Activated CD8-positive, alpha-beta T cell treated with anti-CD3 and anti-CD28 coated beads, Interleukin-2, amount 10 ng/mL, durations not matched to agents 7 days and 5 days (primary cell): Measurements from ENCODE around the gene CDH4. TPM values are rescaled to one million over a fixed set of nuclear protein-coding genes. Genes with fewer than 3 reads are reported as not detected.

ENCODE experiments used
- ATAC-seq: fragments of 150-1000 bp; cut with Tn5 transposase; one replicate; pipeline ENCODE4 v1.10.0; 2021; ENCODE audit warnings: moderate library complexity
- CTCF ChIA-PET: fragments of 350-600 bp; sonication (Branson Sonifier 250); formaldehyde crosslinking; loops from one replicate; lab custom pipeline; 2021; ENCODE audit warnings: antibody characterized with exemption; lab: Charles Lee
- POLR2A ChIA-PET: fragments of 350-600 bp; sonication (Branson Sonifier 250); formaldehyde crosslinking; loops from one replicate; lab custom pipeline; 2021; ENCODE audit warnings: antibody characterized with exemption; lab: Charles Lee
- DNase-seq: peaks from one replicate; pipeline ENCODE4 v3.0.0-alpha.2; 2020
- H3K27ac Mint-ChIP-seq: one replicate; pipeline ENCODE4 v1.8.0; 2021; ENCODE audit warnings: mild to moderate bottlenecking, mixed read lengths
- H3K27me3 Mint-ChIP-seq: one replicate; pipeline ENCODE4 v1.8.0; 2021; ENCODE audit warnings: low read depth, mixed read lengths
- H3K36me3 Mint-ChIP-seq: one replicate; pipeline ENCODE4 v1.8.0; 2021; ENCODE audit warnings: low read depth, mixed read lengths
- H3K4me1 Mint-ChIP-seq: one replicate; pipeline ENCODE4 v1.8.0; 2021; ENCODE audit warnings: low read depth, mixed read lengths
- H3K4me3 Mint-ChIP-seq: one replicate; pipeline ENCODE4 v1.8.0; 2021; ENCODE audit warnings: mild to moderate bottlenecking, mixed read lengths
- H3K9me3 Mint-ChIP-seq: one replicate; pipeline ENCODE4 v1.8.0; 2022; ENCODE audit warnings: mixed read lengths; ENCODE audit not compliant: insufficient read depth
- total RNA-seq, 2 experiments: library from RNA; stranded (reverse); gene quantifications; one replicate each; pipeline ENCODE4 v1.2.3, GENCODE V29; 2021

CDH4 gene
- total RNA-seq, 2 experiments from 2014 or later, result 0.05 to 0.13 TPM

DNA sequence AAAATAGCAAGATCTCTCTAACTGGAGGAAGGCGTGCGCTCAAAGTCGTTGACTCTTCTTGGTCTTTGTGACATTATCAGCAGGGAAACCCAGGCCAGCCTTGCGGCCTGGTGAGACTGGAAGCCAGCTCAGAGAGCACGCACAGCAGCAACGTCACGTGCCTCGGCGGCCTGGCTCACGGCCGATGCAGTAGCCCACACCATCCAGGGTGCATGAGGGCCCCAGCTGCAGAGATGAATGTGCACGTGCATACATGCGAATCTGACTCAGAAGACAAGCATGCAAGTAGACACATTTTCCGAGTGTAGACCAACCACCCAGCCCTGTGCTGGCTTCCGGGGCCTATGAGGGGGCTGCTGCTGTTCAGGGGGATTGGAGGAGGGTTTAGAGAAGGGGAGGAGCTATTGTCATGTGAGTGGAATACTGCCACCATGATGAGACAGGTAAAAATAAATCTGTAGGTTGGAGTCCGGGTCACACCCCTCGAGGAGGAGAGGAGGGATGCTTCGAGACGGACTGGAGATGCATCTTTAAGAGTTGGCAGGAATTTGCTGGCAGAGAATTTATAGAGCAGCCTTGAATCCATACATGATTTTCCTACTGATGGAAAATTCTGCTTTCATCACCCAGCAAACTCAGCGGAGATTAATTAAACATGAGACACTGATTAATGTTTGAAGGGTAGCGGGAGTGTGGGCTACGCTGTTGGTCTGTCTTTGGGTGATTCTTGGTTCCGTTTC, 388.2 kb downstream of the CDH4 start:
- Mint-ChIP-seq H3K4me1 (no peaks in the 10 kb centered on the region), H3K4me3 (no peak overlapping the region), H3K36me3 (no peaks in the 10 kb centered on the region), H3K27me3 (no peaks in the 10 kb centered on the region), H3K9me3 (no peaks in the 10 kb centered on the region), H3K27ac (no peak overlapping the region)
- no peak for ATAC-seq
- POLR2A ChIA-PET, result no interaction called here
- no peak for DNase-seq
- CTCF ChIA-PET, result no interaction called here

DNA sequence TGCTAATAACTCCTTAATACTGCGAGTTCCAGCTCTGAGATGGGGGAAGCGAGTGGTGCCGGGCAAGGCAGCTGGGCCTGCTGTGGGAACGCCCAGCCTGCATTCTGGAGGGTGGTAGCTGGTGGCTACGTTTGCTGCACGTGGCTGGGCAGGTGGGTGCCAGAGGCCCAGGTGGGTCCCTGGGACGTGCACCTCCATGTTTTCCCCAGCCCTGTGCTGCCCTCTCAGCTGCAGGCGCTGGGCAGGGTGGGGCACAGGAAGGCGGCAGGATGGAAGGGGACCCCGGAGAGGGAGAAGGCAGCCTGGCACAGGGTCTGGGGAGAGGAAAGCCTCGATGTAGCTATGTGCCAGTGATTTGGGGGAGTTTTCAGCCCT, 388.8 kb downstream of the CDH4 start:
- H3K9me3 Mint-ChIP-seq, result no peaks in the 10 kb centered on the region
- no peaks in the 10 kb centered on the region for H3K4me1 Mint-ChIP-seq
- DNase-seq (no peak), ATAC-seq (no peak)
- no peaks in the 10 kb centered on the region for H3K27me3 Mint-ChIP-seq
- ChIA-PET CTCF (no interaction called here), POLR2A (no interaction called here)
- H3K4me3 Mint-ChIP-seq, result no peak overlapping the region
- no peaks in the 10 kb centered on the region for H3K36me3 Mint-ChIP-seq
- H3K27ac Mint-ChIP-seq, result no peak overlapping the region

DNA sequence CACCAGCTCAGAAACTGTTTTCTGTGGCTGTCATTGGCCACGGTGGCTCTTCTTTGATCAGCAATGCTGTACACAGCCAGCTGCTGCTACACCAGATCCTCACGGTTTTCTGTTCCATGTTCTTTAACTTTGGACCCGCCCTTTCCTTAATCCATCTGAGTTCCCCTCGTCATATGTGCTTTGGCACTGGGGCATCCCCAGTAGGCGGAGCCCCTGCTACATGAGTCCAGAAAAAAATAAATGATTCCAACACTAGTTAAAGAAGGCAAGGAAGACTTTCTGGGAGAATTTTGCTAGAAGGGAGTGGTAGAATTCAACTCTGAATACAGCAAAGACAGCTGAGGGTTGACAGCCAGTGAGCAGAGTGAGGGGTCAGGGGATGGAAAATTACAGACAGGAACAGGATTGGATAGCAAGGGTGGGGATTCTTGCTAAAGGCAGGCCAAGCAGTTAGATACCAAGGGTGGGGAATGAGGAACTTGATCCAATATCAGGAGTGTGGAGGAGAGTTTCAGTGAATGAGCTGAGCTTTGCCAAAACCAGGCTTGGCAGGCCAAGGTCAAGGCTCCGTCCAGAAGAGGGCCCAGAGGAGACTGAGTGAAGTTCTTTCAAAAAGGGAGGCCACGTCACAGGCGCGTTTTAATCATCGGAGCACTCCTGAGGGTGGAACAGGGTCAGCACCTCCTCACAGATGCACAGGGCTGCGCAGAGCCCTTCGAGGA, 391.8 kb downstream of the CDH4 start:
- H3K4me1 Mint-ChIP-seq, result no peaks in the 10 kb centered on the region
- H3K36me3 Mint-ChIP-seq, result no peaks in the 10 kb centered on the region
- H3K9me3 Mint-ChIP-seq, result no peaks in the 10 kb centered on the region
- H3K27ac Mint-ChIP-seq, result no peak overlapping the region
- POLR2A ChIA-PET, result no interaction called here
- CTCF ChIA-PET, result no interaction called here
- no peak overlapping the region for H3K4me3 Mint-ChIP-seq
- no peak for DNase-seq
- ATAC-seq, result no peak
- no peaks in the 10 kb centered on the region for H3K27me3 Mint-ChIP-seq

DNA sequence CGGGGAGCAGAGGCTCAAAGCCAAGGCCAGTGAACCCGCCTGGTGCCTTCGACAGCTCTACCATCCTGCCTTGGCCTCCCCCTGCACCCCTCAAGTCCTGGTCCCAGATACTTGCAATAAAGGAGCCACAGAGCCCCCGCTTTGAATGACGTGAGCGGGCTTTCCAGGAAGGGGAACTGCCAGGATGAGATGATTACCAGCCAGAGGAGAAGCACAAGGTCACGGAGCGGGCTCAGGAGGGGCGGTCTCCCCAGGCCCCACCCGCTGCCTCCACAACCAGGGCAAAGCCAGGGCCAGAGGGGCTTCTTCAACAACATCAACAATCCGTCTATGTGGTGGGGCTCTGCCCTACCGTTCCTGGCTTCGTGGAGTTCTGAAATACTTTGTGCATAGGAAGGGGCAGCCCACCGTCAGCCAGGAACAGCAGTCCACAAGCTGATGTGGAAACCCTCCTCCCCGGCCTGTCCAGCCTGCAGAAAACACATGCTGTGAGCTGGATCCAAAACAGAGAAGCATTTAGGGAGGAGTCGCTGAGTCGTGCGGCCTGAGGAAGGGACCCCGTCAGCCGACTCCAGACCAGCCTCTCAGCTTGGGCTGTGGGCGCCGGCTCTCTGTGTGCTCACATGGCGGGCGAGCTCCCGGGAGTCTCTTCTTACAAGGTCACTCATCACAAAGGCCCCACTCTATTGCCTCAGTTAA, 392.5 kb downstream of the CDH4 start:
- ChIA-PET CTCF (no interaction called here), POLR2A (no interaction called here)
- DNase-seq, result no peak
- Mint-ChIP-seq H3K4me3 (no peak overlapping the region), H3K27me3 (no peaks in the 10 kb centered on the region), H3K27ac (no peak overlapping the region), H3K36me3 (no peaks in the 10 kb centered on the region), H3K4me1 (no peaks in the 10 kb centered on the region), H3K9me3 (no peaks in the 10 kb centered on the region)
- no peak for ATAC-seq

DNA sequence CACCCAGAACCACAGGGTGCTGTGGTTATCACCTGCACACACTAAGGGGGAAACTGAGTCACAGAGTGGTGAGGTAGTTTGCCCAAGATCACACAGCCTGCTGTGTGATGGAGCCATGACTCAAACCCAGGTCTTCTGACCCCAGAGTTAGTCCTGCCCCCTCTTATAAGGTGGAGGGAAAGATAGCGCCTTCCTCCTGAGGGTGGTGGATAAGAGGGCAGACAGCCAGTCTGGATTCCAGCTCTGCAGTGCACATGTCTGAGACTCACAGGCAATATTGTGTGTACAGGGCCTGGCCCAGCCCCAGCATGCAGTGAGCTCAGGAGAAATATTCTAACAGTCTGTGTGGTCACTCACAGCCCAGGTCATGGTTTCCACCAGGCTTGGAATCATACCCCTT, 393.7 kb downstream of the CDH4 start:
- DNase-seq, result no peak
- Mint-ChIP-seq H3K36me3 (no peaks in the 10 kb centered on the region), H3K27me3 (no peaks in the 10 kb centered on the region), H3K9me3 (no peaks in the 10 kb centered on the region), H3K27ac (no peak overlapping the region), H3K4me3 (no peak overlapping the region), H3K4me1 (no peaks in the 10 kb centered on the region)
- CTCF ChIA-PET, result no interaction called here
- no peak for ATAC-seq
- POLR2A ChIA-PET, result interaction anchor here (0.6 kb wide), 1 partner anchor 1168 kb away, joined by 3 read pairs; no protein-coding TSS in a partner anchor

DNA sequence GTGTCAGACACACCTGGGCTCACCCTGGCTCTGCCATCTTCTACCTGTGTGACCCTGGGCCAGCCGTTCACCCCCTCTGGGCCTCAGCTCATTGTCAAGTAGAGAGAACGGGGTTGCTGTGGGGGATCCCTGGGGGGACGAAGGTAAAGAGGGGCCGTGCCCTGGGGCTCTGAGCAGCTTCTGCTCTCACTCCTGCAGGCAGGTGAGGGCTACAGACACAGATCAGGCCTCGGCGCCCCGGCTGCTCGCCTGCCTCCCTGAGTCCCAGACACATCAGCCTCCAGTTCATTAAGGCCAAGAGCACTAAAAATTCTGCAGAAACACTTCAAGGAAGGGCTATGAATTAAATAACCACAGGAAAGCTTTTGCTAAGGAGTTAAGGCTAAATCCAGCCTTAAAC, 394.4 kb downstream of the CDH4 start:
- DNase-seq (no peak), ATAC-seq (no peak)
- Mint-ChIP-seq H3K9me3 (no peaks in the 10 kb centered on the region), H3K4me1 (no peaks in the 10 kb centered on the region), H3K36me3 (no peaks in the 10 kb centered on the region), H3K27ac (no peak overlapping the region), H3K27me3 (no peaks in the 10 kb centered on the region), H3K4me3 (no peak overlapping the region)
- POLR2A ChIA-PET, result no interaction called here
- CTCF ChIA-PET, result no interaction called here

DNA sequence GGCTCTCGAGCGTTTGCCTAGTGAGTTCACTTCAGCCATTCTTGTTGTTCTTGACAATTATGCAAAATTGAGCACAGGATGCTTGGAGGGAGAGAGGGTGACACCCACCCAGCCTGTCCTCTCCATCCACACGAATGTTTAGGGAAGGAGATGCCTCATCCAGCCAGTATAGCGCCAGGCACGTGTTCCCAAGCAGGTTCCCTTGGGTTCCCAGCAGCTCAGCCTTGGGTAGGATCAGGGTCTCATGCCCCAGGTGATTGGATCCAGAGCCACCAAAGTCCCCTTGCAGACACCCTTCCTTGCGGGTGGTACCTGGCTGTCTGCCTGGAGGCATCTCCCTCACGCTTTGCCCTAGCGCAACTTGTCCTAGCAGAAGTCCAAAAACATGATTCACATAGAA, 394.9 kb downstream of the CDH4 start:
- ATAC-seq, result no peak
- Mint-ChIP-seq H3K4me3 (no peak overlapping the region), H3K36me3 (no peaks in the 10 kb centered on the region), H3K27ac (no peak overlapping the region), H3K9me3 (no peaks in the 10 kb centered on the region), H3K4me1 (no peaks in the 10 kb centered on the region), H3K27me3 (no peaks in the 10 kb centered on the region)
- CTCF ChIA-PET, result no interaction called here
- no peak for DNase-seq
- POLR2A ChIA-PET, result no interaction called here

DNA sequence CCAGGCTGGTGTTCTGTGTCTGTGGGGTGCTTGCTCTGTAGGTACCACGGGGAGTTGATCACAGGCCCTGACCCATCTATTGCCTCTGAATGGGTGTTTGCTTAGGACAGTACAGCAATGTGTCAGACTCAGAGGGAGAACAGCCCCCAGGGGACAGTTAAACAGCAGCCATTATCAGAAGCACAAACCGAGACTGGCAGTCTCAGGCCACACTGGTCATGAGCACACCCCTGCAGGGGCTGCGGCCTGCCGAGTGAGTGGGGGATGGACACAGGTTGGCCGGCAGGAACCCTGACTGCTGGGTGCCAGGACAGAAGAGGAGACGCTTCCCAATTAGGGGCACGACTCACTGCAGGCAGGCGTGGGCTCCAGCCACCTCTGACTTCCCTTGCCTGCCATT, 395.6 kb downstream of the CDH4 start:
- Mint-ChIP-seq H3K36me3 (no peaks in the 10 kb centered on the region), H3K27ac (no peak overlapping the region), H3K4me1 (no peaks in the 10 kb centered on the region), H3K9me3 (no peaks in the 10 kb centered on the region), H3K27me3 (no peaks in the 10 kb centered on the region), H3K4me3 (no peak overlapping the region)
- ChIA-PET POLR2A (no interaction called here), CTCF (no interaction called here)
- ATAC-seq, result no peak
- DNase-seq, result no peak

DNA sequence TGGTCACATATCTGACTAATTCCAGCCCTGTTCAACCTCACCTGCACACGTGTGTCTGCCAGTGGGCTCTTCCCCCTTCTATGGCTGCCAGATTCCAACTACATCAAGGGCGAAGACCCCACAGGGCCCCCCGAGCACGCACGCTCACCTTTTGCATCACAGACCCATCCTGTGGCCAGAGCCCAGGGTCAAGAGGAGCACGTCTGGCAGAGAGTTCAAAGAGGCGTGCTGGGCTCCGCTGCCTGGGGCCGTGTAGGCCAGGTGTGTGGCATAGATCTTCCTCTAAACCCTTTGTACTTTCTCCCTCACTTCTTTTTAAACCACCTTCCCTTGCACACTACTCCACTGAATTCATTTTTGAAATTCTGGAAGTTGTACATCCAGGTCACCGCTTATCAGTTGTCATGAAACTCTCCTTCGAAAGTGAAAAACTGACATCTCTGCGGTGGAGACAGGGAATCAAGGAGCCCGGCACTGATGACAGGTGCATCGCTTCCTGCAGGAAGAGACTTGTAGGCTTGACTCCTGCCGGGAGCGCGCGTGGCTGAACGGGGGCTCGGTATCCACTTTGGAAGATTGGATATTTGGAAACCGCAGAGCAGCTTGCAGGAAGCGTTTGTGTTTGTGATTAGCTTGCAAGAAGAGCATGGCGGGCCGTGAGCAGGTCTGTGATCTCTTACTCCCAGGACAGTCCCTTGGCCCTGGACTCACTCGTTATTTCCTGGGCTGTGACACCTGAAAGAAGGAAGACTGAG, 397.2 kb downstream of the CDH4 start:
- no peak overlapping the region for H3K4me3 Mint-ChIP-seq
- ChIA-PET POLR2A (no interaction called here), CTCF (no interaction called here)
- no peaks in the 10 kb centered on the region for H3K4me1 Mint-ChIP-seq
- ATAC-seq (no peak), DNase-seq (no peak)
- no peak overlapping the region for H3K27ac Mint-ChIP-seq
- H3K36me3 Mint-ChIP-seq, result no peaks in the 10 kb centered on the region
- H3K9me3 Mint-ChIP-seq, result no peaks in the 10 kb centered on the region
- H3K27me3 Mint-ChIP-seq, result no peaks in the 10 kb centered on the region

DNA sequence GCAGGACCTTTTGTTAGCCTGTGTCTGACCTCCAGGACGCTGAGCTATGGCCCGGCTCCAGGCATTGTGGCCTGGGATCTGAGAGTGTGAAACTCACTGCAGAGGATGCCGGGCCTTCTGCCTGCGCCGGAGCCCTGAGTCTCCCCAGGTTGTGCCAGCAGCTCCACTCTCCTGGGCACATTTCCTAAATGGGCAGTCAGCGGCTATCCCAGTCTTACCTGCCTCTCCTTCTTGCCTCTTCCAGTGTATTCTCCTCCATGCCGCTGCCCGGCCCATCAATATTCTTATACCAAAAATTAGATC, 397.8 kb downstream of the CDH4 start:
- H3K4me3 Mint-ChIP-seq, result no peak overlapping the region
- DNase-seq (no peak), ATAC-seq (no peak)
- no peaks in the 10 kb centered on the region for H3K27me3 Mint-ChIP-seq
- POLR2A ChIA-PET, result no interaction called here
- CTCF ChIA-PET, result no interaction called here
- H3K27ac Mint-ChIP-seq, result no peak overlapping the region
- no peaks in the 10 kb centered on the region for H3K36me3 Mint-ChIP-seq
- no peaks in the 10 kb centered on the region for H3K4me1 Mint-ChIP-seq
- H3K9me3 Mint-ChIP-seq, result no peaks in the 10 kb centered on the region

DNA sequence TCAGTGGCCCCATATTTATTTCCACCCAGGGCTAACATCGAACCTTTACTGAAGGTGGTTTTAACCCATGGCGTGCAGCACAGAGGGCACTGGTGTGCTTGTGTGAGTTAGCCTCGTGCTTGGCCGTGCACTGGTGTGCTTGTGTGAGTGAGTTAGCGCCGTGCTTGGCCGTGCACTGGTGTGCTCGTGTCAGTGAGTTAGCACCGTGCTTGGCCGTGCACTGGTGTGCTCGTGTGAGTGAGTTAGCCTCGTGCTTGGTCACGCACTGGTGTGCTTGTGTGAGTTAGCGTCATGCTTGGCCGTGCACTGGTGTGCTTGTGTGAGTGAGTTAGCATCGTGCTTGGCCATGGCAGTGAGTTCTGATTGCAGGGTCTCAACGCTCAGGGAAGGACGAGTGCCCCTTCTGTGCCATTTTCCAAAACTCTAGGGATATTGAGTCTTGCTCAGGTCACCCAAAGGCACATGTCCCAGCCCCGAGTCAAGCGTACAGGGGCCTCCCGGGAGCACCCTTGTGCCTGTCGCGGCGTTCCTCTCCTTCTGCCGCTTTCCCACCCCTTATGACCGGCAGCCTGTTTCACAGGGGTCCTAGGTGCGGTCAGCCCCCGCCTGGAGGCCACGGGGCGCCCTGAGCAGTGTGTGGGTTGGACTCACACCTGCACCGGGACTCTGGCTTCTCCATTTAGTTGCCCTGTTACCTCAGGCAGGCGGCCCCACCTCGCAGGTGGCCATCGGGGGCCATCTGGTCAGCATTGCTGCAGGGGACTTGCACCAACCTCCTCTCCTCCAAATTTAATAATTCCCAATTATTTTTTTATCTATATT, 399.1 kb downstream of the CDH4 start:
- DNase-seq, result no peak
- H3K36me3 Mint-ChIP-seq, result no peaks in the 10 kb centered on the region
- no peak overlapping the region for H3K4me3 Mint-ChIP-seq
- H3K9me3 Mint-ChIP-seq, result no peaks in the 10 kb centered on the region
- no peaks in the 10 kb centered on the region for H3K4me1 Mint-ChIP-seq
- H3K27me3 Mint-ChIP-seq, result no peaks in the 10 kb centered on the region
- CTCF ChIA-PET, result no interaction called here
- ATAC-seq, result no peak
- POLR2A ChIA-PET, result no interaction called here
- no peak overlapping the region for H3K27ac Mint-ChIP-seq
